ENCODE results near the gene LGR6.

- TF ChIP-seq CTCF (IDR thresholded peaks at IDR 0.05) (no peak), REST (IDR thresholded peaks at IDR 0.05; ENCODE audit: insufficient read depth in 1 of 2, low read depth in 2 of 2, low read length in 1 of 2) (no peak), POLR2AphosphoS5 (IDR thresholded peaks at IDR 0.05; ENCODE audit: low read depth, low read length) (no peak), SIN3A (IDR thresholded peaks at IDR 0.05; ENCODE audit: borderline replicate concordance, insufficient read depth, low read depth, low read length) (no peak)
These were observed 11.3 kb upstream of the LGR6 start for GRCh38 chr1:202182040-202182877.

Data from Panc1 (cell line).